PFSK-1 (cell line): ENCODE data around the gene RBM17.

ENCODE experiments used
- POLR2AphosphoS5 ChIP-seq: IDR thresholded peaks from 2 replicates; pipeline ENCODE4 v1.6.1; 2012; ENCODE audit warnings: low read depth, mild to moderate bottlenecking, control low read depth, low read length, moderate library complexity
- REST ChIP-seq, 2 experiments: IDR thresholded peaks; 2 replicates each; pipeline versions ENCODE4 v1.6.1 to v1.8.0; 2011 to 2012; ENCODE audit warnings: low read depth in 2 of 2, low read length in 2 of 2, control low read depth in 1 of 2, inconsistent platforms in 1 of 2, mild to moderate bottlenecking in 1 of 2, moderate library complexity in 1 of 2; ENCODE audit not compliant: insufficient read depth in 1 of 2
- SIN3A ChIP-seq: IDR thresholded peaks from 2 replicates; pipeline ENCODE4 v1.6.1; 2012; ENCODE audit warnings: mild to moderate bottlenecking, low read length, moderate library complexity, borderline replicate concordance; ENCODE audit not compliant: insufficient read depth
- TAF1 ChIP-seq: IDR thresholded peaks from 2 replicates; pipeline ENCODE4 v1.6.1; 2012; ENCODE audit warnings: low read length, control low read depth, borderline replicate concordance; ENCODE audit not compliant: insufficient read depth

- TF ChIP-seq REST (IDR thresholded peaks at IDR 0.05; ENCODE audit: insufficient read depth in 1 of 2, low read depth in 2 of 2, low read length in 2 of 2) (no peak), SIN3A (no peak), TAF1 (no peak), POLR2AphosphoS5 (no peak)
These were observed 14.8 kb downstream of the RBM17 start for GRCh38 chr10:6103591-6103990.
